PC-9 (cell line): ENCODE measurements around the gene ACE2. TPM values are rescaled to one million over a fixed set of nuclear protein-coding genes. Genes with fewer than 3 reads are reported as not detected.

Source experiments
- BruUV-seq: library from RNA; stranded (reverse); fragments of 400-500 nt; replicated peaks from 2 replicates; lab custom pipeline; 2021; lab: Mats Ljungman, UMichigan
- CTCF ChIA-PET: fragments of 300-600 bp; sonication (Branson Sonifier 250); formaldehyde crosslinking; loops from one replicate; lab custom pipeline; 2022; ENCODE audit warnings: antibody characterized with exemption; lab: Charles Lee
- POLR2A ChIA-PET: fragments of 300-600 bp; sonication (Branson Sonifier 250); formaldehyde crosslinking; loops from one replicate; lab custom pipeline; 2022; ENCODE audit warnings: antibody characterized with exemption; ENCODE audit not compliant: unreplicated experiment; lab: Charles Lee
- DNase-seq, 2 experiments: peaks; one replicate each; pipeline versions ENCODE4 v3.0.0 to v3.0.0-alpha.2; 2015 to 2022; ENCODE audit warnings: mixed read lengths in 1 of 2
- H2AFZ ChIP-seq: fragments of 200-600 bp; sonication (generic); 2 replicates; pipeline ENCODE4 v1.8.1; 2017; ENCODE audit warnings: antibody characterized with exemption
- H3F3A ChIP-seq: fragments of 200-600 bp; sonication (generic); 2 replicates; pipeline ENCODE4 v1.8.1; 2017; ENCODE audit warnings: antibody characterized with exemption, mild to moderate bottlenecking, low read depth; ENCODE audit not compliant: insufficient read depth
- H3K27ac ChIP-seq: fragments of 200-600 bp; sonication (generic); 2 replicates; pipeline ENCODE4 v1.6.1; 2016; ENCODE audit warnings: mixed run types
- H3K27me3 ChIP-seq: fragments of 200-600 bp; sonication (generic); 2 replicates; pipeline ENCODE4 v1.6.1; 2016; ENCODE audit warnings: low read depth, mixed run types; ENCODE audit not compliant: insufficient read depth
- H3K36me3 ChIP-seq: fragments of 200-600 bp; sonication (generic); 2 replicates; pipeline ENCODE4 v1.6.1; 2016; ENCODE audit warnings: low read depth, mixed run types
- H3K4me1 ChIP-seq: fragments of 200-600 bp; sonication (generic); replicated peaks from 2 replicates; pipeline ENCODE4 v1.6.1; 2016; ENCODE audit warnings: mixed run types; ENCODE audit not compliant: insufficient read depth
- H3K4me2 ChIP-seq: fragments of 200-600 bp; sonication (generic); 2 replicates; pipeline ENCODE4 v1.6.1; 2017; ENCODE audit warnings: mixed run types
- H3K4me3 ChIP-seq: fragments of 200-600 bp; sonication (generic); 2 replicates; pipeline ENCODE4 v1.6.1; 2016; ENCODE audit warnings: mixed run types
- H3K79me2 ChIP-seq: fragments of 200-600 bp; sonication (generic); 2 replicates; pipeline ENCODE4 v1.6.1; 2017; ENCODE audit warnings: low read depth, mixed run types
- H3K9me2 ChIP-seq: fragments of 200-600 bp; sonication (generic); 2 replicates; pipeline ENCODE4 v1.8.1; 2017; ENCODE audit warnings: mild to moderate bottlenecking; ENCODE audit not compliant: insufficient read depth
- H3K9me3 ChIP-seq: fragments of 200-600 bp; sonication (generic); 2 replicates; pipeline ENCODE4 v1.8.1; 2016; ENCODE audit warnings: low read depth; ENCODE audit not compliant: insufficient read depth
- H4K20me1 ChIP-seq: fragments of 200-600 bp; sonication (generic); 2 replicates; pipeline ENCODE4 v1.8.1; 2017; ENCODE audit not compliant: insufficient read depth
- CTCF ChIP-seq: fragments of 200-600 bp; sonication (generic); conservative IDR thresholded peaks from 2 replicates; pipeline ENCODE4 v1.6.1; 2017; ENCODE audit warnings: mixed run types, antibody characterized with exemption, mild to moderate bottlenecking, moderate library complexity
- EZH2 ChIP-seq: fragments of 200-600 bp; sonication (generic); IDR thresholded peaks from 2 replicates; pipeline ENCODE4 v1.8.0; 2017; ENCODE audit warnings: antibody characterized with exemption, low read depth
- intact Hi-C: fragments of 100-400 bp; cut with micrococcal nuclease; formaldehyde crosslinking; loops from one replicate; pipeline ENCODE4 v1.10.0; 2022; ENCODE audit not compliant: unreplicated experiment
- total RNA-seq: library from RNA; stranded (reverse); gene quantifications from 2 replicates; pipeline ENCODE4 v1.2.3, GENCODE V29; 2021

Gene ACE2
- total RNA-seq, 1 experiment from 2014 or later, result 3.4 TPM

- H3K4me1 ChIP-seq, result peaks cover 6% of the 10 kb centered on the region
- H3K36me3 ChIP-seq, result no peaks in the 10 kb centered on the region
- intact Hi-C loops, result loop anchor here (1.0 to 5.0 kb wide), 3 partner anchors 77 to 266 kb away; no protein-coding TSS in a partner anchor
- H3K27me3 ChIP-seq, result no peaks in the 10 kb centered on the region
- CTCF ChIA-PET, result interaction anchor here (0.6 kb wide), 1 partner anchor 229 kb away, joined by 4 read pairs; no protein-coding TSS in a partner anchor
- TF ChIP-seq EZH2 (no peak), CTCF (peak; percentile 61)
- H3K79me2 ChIP-seq, result no peaks in the 10 kb centered on the region
- H3K4me3 ChIP-seq, result no peak overlapping the region
- H3K27ac ChIP-seq, result no peak overlapping the region
- H3K9me2 ChIP-seq, result no peaks in the 10 kb centered on the region
- H4K20me1 ChIP-seq, result no peaks in the 10 kb centered on the region
- POLR2A ChIA-PET, result no interaction called here
- no TSS peak for BruUV-seq
- no peak for DNase-seq
- no peaks in the 10 kb centered on the region for H3K9me3 ChIP-seq
- H3K4me2 ChIP-seq, result no peak overlapping the region
- no peak overlapping the region for H2AFZ ChIP-seq
- H3F3A ChIP-seq, result no peaks in the 10 kb centered on the region
Measured at GRCh38 chrX:15567886-15568616, 32.7 kb downstream of the ACE2 start.

- no peaks in the 10 kb centered on the region for H3K9me2 ChIP-seq
- DNase-seq, result no peak
- no peak overlapping the region for H3K4me3 ChIP-seq
- no peaks in the 10 kb centered on the region for H3F3A ChIP-seq
- H3K27ac ChIP-seq, result no peak overlapping the region
- no TSS peak for BruUV-seq
- TF ChIP-seq CTCF, result no peak
- no peak for TF ChIP-seq EZH2
- intact Hi-C loops, result loop anchor here (5.0 kb wide), 1 partner anchor 265 kb away; no protein-coding TSS in a partner anchor
- POLR2A ChIA-PET, result no interaction called here
- no peak overlapping the region for H3K4me2 ChIP-seq
- CTCF ChIA-PET, result no interaction called here
- H2AFZ ChIP-seq, result no peak overlapping the region
- H3K79me2 ChIP-seq, result no peaks in the 10 kb centered on the region
- no peaks in the 10 kb centered on the region for H3K9me3 ChIP-seq
- no peaks in the 10 kb centered on the region for H4K20me1 ChIP-seq
- no peaks in the 10 kb centered on the region for H3K27me3 ChIP-seq
- H3K4me1 ChIP-seq, result peaks cover 6% of the 10 kb centered on the region
- H3K36me3 ChIP-seq, result no peaks in the 10 kb centered on the region
Measured at GRCh38 chrX:15567267-15567666, 33.5 kb downstream of the ACE2 start.

- Histone ChIP-seq H3K9me3 (no peaks in the 10 kb centered on the region), H3K9me2 (no peaks in the 10 kb centered on the region), H3K4me2 (no peak overlapping the region), H3K36me3 (no peaks in the 10 kb centered on the region), H2AFZ (no peak overlapping the region), H3K4me1 (peaks cover 6% of the 10 kb centered on the region), H3K4me3 (no peak overlapping the region), H3F3A (no peaks in the 10 kb centered on the region), H4K20me1 (no peaks in the 10 kb centered on the region), H3K27me3 (no peaks in the 10 kb centered on the region), H3K27ac (no peak overlapping the region), H3K79me2 (no peaks in the 10 kb centered on the region)
- POLR2A ChIA-PET, result no interaction called here
- no peak for DNase-seq
- no TSS peak for BruUV-seq
- no peak for TF ChIP-seq EZH2
- no peak for TF ChIP-seq CTCF
- intact Hi-C loops, result loop anchor here (5.0 kb wide), 1 partner anchor 264 kb away; no protein-coding TSS in a partner anchor
- CTCF ChIA-PET, result no interaction called here
Measured at GRCh38 chrX:15566244-15566643, 34.5 kb downstream of the ACE2 start.
